ENCODE measurements around the gene PEX5L. TPM values are rescaled to one million over a fixed set of nuclear protein-coding genes. Genes with fewer than 3 reads are reported as not detected.
A peak's percentile ranks its signal among the peaks of the same experiment; 100 is the strongest.

Gene PEX5L
- total RNA-seq, 2 donors from 2014 or later = 0.86 to 1.9 TPM

- H3K36me3 ChIP-seq (ENCODE audit: control insufficient read depth, insufficient read depth, low read length) = no peaks in the 10 kb centered on the region
- no peak for DNase-seq
- H3K9ac ChIP-seq (ENCODE audit: extremely low read depth, low read length, poor library complexity, severe bottlenecking) = no peak overlapping the region
- H3K27ac ChIP-seq (ENCODE audit: low read depth, low read length) = no peak overlapping the region
- no peak overlapping the region for H3K4me3 ChIP-seq (ENCODE audit: low read length)
- no peaks in the 10 kb centered on the region for H3K9me3 ChIP-seq (ENCODE audit: control insufficient read depth, low read length)
- Mint-ChIP-seq H3K9me3 (no peaks in the 10 kb centered on the region), H3K36me3 (ENCODE audit: low read depth) (no peaks in the 10 kb centered on the region), H3K4me1 (no peaks in the 10 kb centered on the region), H3K27ac (no peak overlapping the region), H3K4me3 (no peak overlapping the region), H3K27me3 (ENCODE audit: insufficient read depth) (no peaks in the 10 kb centered on the region)
- H3K4me1 ChIP-seq (ENCODE audit: control insufficient read depth, insufficient read depth, low read length) = no peaks in the 10 kb centered on the region
- WGBS, 2 experiments (ENCODE audit: insufficient coverage in 1 of 2, insufficient read length in 1 of 2) = 93 to 100% methylated on average over 1 to 3 of the region's 3 CpGs
- H3K27me3 ChIP-seq (ENCODE audit: control insufficient read depth, insufficient read depth, low read length, poor library complexity, severe bottlenecking) = no peaks in the 10 kb centered on the region
- TF ChIP-seq CTCF (conservative IDR thresholded peaks at IDR 0.05) = no peak
Measured at GRCh38 chr3:179819379-179819778, 217.4 kb downstream of the PEX5L start.

- Mint-ChIP-seq H3K9me3 (peaks cover 14% of the 10 kb centered on the region), H3K36me3 (ENCODE audit: low read depth) (peaks cover 5% of the 10 kb centered on the region), H3K27ac (no peak overlapping the region), H3K27me3 (ENCODE audit: insufficient read depth) (no peaks in the 10 kb centered on the region), H3K4me1 (peaks cover 14% of the 10 kb centered on the region), H3K4me3 (no peak overlapping the region)
- Histone ChIP-seq H3K36me3 (ENCODE audit: control insufficient read depth, insufficient read depth, low read length) (no peaks in the 10 kb centered on the region), H3K4me1 (ENCODE audit: control insufficient read depth, insufficient read depth, low read length) (no peaks in the 10 kb centered on the region), H3K9me3 (ENCODE audit: control insufficient read depth, low read length) (peaks cover 5% of the 10 kb centered on the region), H3K9ac (ENCODE audit: extremely low read depth, low read length, poor library complexity, severe bottlenecking) (no peak overlapping the region), H3K27ac (ENCODE audit: low read depth, low read length) (no peak overlapping the region), H3K27me3 (ENCODE audit: control insufficient read depth, insufficient read depth, low read length, poor library complexity, severe bottlenecking) (no peaks in the 10 kb centered on the region), H3K4me3 (ENCODE audit: low read length) (no peak overlapping the region)
- TF ChIP-seq CTCF (conservative IDR thresholded peaks at IDR 0.05) = no peak
- DNase-seq = no peak
- 89% methylated on average over 3 of the region's 3 CpGs; no CpG with 5 or more reads in 1 of the 2 experiments for WGBS, 2 experiments (ENCODE audit: insufficient coverage in 1 of 2, insufficient read length in 1 of 2)
Measured at GRCh38 chr3:179812096-179812382, 224.7 kb downstream of the PEX5L start.

GRCh38 chr3:179811321-179812095 is 225.2 kb downstream of the PEX5L start:
- Histone ChIP-seq H3K27ac (ENCODE audit: low read depth, low read length) (no peak overlapping the region), H3K9me3 (ENCODE audit: control insufficient read depth, low read length) (peaks cover 5% of the 10 kb centered on the region), H3K27me3 (ENCODE audit: control insufficient read depth, insufficient read depth, low read length, poor library complexity, severe bottlenecking) (no peaks in the 10 kb centered on the region), H3K4me1 (ENCODE audit: control insufficient read depth, insufficient read depth, low read length) (no peaks in the 10 kb centered on the region), H3K36me3 (ENCODE audit: control insufficient read depth, insufficient read depth, low read length) (no peaks in the 10 kb centered on the region), H3K4me3 (ENCODE audit: low read length) (no peak overlapping the region), H3K9ac (ENCODE audit: extremely low read depth, low read length, poor library complexity, severe bottlenecking) (no peak overlapping the region)
- DNase-seq = peak; percentile 76
- Mint-ChIP-seq H3K9me3 (peaks cover 14% of the 10 kb centered on the region), H3K27ac (no peak overlapping the region), H3K4me3 (no peak overlapping the region), H3K4me1 (peaks cover 14% of the 10 kb centered on the region), H3K36me3 (ENCODE audit: low read depth) (peaks cover 5% of the 10 kb centered on the region), H3K27me3 (ENCODE audit: insufficient read depth) (no peaks in the 10 kb centered on the region)
- WGBS, 2 experiments (ENCODE audit: insufficient coverage in 1 of 2, insufficient read length in 1 of 2) = 18 to 36% methylated on average over 5 to 9 of the region's 9 CpGs
- peak; percentile 89 for TF ChIP-seq CTCF (conservative IDR thresholded peaks at IDR 0.05)

All from endodermal cell (in vitro differentiated cells).